OCI-LY3 (cell line): ENCODE results near the gene OPRPN.

ENCODE experiments used
- EZH2phosphoT487 ChIP-seq: fragments of 200-600 bp; shearing (Covaris generic); IDR thresholded peaks from 2 replicates; pipeline ENCODE4 v1.6.1; 2018; ENCODE audit warnings: antibody characterized with exemption, mixed run types, low read depth
- TF ChIP-seq, protein P1 (sequence below): fragments of 200-600, 300-600 bp; sonication (generic); IDR thresholded peaks from 2 replicates; pipeline ENCODE4 v1.5.1; 2014; ENCODE audit warnings: antibody characterized with exemption, low read length, low read depth

DNA sequence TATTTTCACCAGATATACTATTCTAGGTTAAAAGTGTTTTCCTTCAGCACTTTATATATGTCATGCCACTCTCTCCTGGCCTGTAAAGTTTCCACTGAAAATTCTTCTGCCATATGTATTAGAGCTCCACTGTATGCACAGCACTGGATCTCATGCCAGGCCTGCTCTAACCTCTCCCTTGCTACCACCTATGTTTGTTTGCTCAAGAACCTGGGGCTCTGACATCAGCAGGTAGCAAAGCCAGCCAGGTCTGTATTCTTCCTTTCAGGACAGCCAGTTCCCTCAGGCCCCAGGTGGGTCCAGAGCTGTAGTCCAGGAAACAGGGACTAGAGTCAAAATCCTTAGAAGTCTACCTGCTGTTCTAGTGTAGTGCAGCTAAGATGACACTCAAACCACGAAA is 55.2 kb downstream of the OPRPN start:
- TF ChIP-seq, protein P1, sequence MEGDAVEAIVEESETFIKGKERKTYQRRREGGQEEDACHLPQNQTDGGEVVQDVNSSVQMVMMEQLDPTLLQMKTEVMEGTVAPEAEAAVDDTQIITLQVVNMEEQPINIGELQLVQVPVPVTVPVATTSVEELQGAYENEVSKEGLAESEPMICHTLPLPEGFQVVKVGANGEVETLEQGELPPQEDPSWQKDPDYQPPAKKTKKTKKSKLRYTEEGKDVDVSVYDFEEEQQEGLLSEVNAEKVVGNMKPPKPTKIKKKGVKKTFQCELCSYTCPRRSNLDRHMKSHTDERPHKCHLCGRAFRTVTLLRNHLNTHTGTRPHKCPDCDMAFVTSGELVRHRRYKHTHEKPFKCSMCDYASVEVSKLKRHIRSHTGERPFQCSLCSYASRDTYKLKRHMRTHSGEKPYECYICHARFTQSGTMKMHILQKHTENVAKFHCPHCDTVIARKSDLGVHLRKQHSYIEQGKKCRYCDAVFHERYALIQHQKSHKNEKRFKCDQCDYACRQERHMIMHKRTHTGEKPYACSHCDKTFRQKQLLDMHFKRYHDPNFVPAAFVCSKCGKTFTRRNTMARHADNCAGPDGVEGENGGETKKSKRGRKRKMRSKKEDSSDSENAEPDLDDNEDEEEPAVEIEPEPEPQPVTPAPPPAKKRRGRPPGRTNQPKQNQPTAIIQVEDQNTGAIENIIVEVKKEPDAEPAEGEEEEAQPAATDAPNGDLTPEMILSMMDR, result no peak
- no peak for TF ChIP-seq EZH2phosphoT487
